GM23338 (cell line): ENCODE data around the gene SH2D5.

ENCODE experiments used
- CREB1 ChIP-seq: fragments of 250-450 bp; sonication (Bioruptor Pico); IDR thresholded peaks from 2 replicates; pipeline ENCODE4 v1.5.0; 2020; ENCODE audit warnings: low read depth, mild to moderate bottlenecking, moderate library complexity
- CTCF ChIP-seq, 2 experiments: fragments of 200-600 bp in 1 of 2; sonication (generic) in 1 of 2; conservative IDR thresholded peaks; 2 replicates each; pipeline versions ENCODE4 v1.5.1 to v1.6.1; 2016 to 2017; ENCODE audit warnings: antibody characterized with exemption in 2 of 2, low read depth in 2 of 2, mild to moderate bottlenecking in 2 of 2, moderate library complexity in 1 of 2
- ETS1 ChIP-seq: IDR thresholded peaks from 2 replicates; pipeline ENCODE4 v1.6.1; 2016; ENCODE audit warnings: antibody characterized with exemption
- EZH2phosphoT487 ChIP-seq: fragments of 200-600 bp; sonication (generic); IDR thresholded peaks from one replicate; pipeline ENCODE4 v1.8.1; 2018; ENCODE audit warnings: antibody characterized with exemption; ENCODE audit not compliant: unreplicated experiment

GRCh38 chr1:20719261-20719660, 13.2 kb downstream of the SH2D5 start:
- TF ChIP-seq CTCF (conservative IDR thresholded peaks at IDR 0.05; ENCODE audit: low read depth in 2 of 2) (no peak), CREB1 (CRISPR knock-in tag) (no peak), ETS1 (no peak), EZH2phosphoT487 (no peak)
